Measurements from ENCODE around the gene UBN1. TPM values are rescaled to one million over a fixed set of nuclear protein-coding genes. Genes with fewer than 3 reads are reported as not detected.

The UBN1 gene
- total RNA-seq, 6 experiments from 2014 or later = 21.3 to 24.8 (median 22.0) TPM

- Mint-ChIP-seq H3K4me3 (no peak overlapping the region), H3K27ac (no peak overlapping the region)
These were observed 71.5 kb downstream of the UBN1 start for GRCh38 chr16:4918781-4919251.

GRCh38 chr16:4920826-4921225 lies 73.5 kb downstream of the UBN1 start:
- Mint-ChIP-seq H3K27ac (no peak overlapping the region), H3K27me3 (ENCODE audit: insufficient read depth) (peaks cover 26% of the 10 kb centered on the region), H3K9me3 (0 out of 2 replicates have a peak, but pooled peaks cover under 1% of the 10 kb centered on the region), H3K4me1 (ENCODE audit: low read depth) (peaks cover 10% of the 10 kb centered on the region), H3K4me3 (no peak overlapping the region), H3K36me3 (ENCODE audit: low read depth) (no peaks in the 10 kb centered on the region)
- TF ChIP-seq, protein P1, sequence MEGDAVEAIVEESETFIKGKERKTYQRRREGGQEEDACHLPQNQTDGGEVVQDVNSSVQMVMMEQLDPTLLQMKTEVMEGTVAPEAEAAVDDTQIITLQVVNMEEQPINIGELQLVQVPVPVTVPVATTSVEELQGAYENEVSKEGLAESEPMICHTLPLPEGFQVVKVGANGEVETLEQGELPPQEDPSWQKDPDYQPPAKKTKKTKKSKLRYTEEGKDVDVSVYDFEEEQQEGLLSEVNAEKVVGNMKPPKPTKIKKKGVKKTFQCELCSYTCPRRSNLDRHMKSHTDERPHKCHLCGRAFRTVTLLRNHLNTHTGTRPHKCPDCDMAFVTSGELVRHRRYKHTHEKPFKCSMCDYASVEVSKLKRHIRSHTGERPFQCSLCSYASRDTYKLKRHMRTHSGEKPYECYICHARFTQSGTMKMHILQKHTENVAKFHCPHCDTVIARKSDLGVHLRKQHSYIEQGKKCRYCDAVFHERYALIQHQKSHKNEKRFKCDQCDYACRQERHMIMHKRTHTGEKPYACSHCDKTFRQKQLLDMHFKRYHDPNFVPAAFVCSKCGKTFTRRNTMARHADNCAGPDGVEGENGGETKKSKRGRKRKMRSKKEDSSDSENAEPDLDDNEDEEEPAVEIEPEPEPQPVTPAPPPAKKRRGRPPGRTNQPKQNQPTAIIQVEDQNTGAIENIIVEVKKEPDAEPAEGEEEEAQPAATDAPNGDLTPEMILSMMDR (IDR thresholded peaks at IDR 0.05) = no peak
- DNase-seq = no peak

More at GRCh38 chr16:4918781-4919251, 71.5 kb downstream of the UBN1 start:
- Mint-ChIP-seq H3K4me1 (ENCODE audit: low read depth) (peaks cover 18% of the 10 kb centered on the region), H3K36me3 (ENCODE audit: low read depth) (no peaks in the 10 kb centered on the region), H3K27me3 (ENCODE audit: insufficient read depth) (peaks cover 12% of the 10 kb centered on the region), H3K9me3 (no peaks in the 10 kb centered on the region)
- no peak for DNase-seq
- TF ChIP-seq, protein P1 (IDR thresholded peaks at IDR 0.05) = no peak

- H3K36me3 Mint-ChIP-seq (ENCODE audit: low read depth) = peaks cover 9% of the 10 kb centered on the region
- TF ChIP-seq, protein P1 (IDR thresholded peaks at IDR 0.05) = no peak
- H3K4me1 Mint-ChIP-seq (ENCODE audit: low read depth) = no peaks in the 10 kb centered on the region
- no peak for DNase-seq
- H3K4me3 Mint-ChIP-seq = no peak overlapping the region
- peaks cover 19% of the 10 kb centered on the region for H3K9me3 Mint-ChIP-seq
- H3K27me3 Mint-ChIP-seq (ENCODE audit: insufficient read depth) = peaks cover 26% of the 10 kb centered on the region
- no peak overlapping the region for H3K27ac Mint-ChIP-seq
These were observed 75.6 kb downstream of the UBN1 start for GRCh38 chr16:4922721-4923342.

GRCh38 chr16:4923853-4924252 lies 76.6 kb downstream of the UBN1 start:
- TF ChIP-seq, protein P1 (IDR thresholded peaks at IDR 0.05) = no peak
- peaks cover 19% of the 10 kb centered on the region for H3K9me3 Mint-ChIP-seq
- H3K27ac Mint-ChIP-seq = no peak overlapping the region
- H3K4me3 Mint-ChIP-seq = no peak overlapping the region
- peaks cover 9% of the 10 kb centered on the region for H3K36me3 Mint-ChIP-seq (ENCODE audit: low read depth)
- H3K4me1 Mint-ChIP-seq (ENCODE audit: low read depth) = no peaks in the 10 kb centered on the region
- peaks cover 28% of the 10 kb centered on the region for H3K27me3 Mint-ChIP-seq (ENCODE audit: insufficient read depth)
- DNase-seq = no peak

- TF ChIP-seq, protein P1 (IDR thresholded peaks at IDR 0.05) = no peak
- no peak overlapping the region for H3K27ac Mint-ChIP-seq
- peaks cover 19% of the 10 kb centered on the region for H3K9me3 Mint-ChIP-seq
- no peaks in the 10 kb centered on the region for H3K4me1 Mint-ChIP-seq (ENCODE audit: low read depth)
- DNase-seq = no peak
- H3K36me3 Mint-ChIP-seq (ENCODE audit: low read depth) = peaks cover 9% of the 10 kb centered on the region
- peaks cover 35% of the 10 kb centered on the region for H3K27me3 Mint-ChIP-seq (ENCODE audit: insufficient read depth)
- no peak overlapping the region for H3K4me3 Mint-ChIP-seq
These were observed 77.5 kb downstream of the UBN1 start for GRCh38 chr16:4924593-4925292.

All from HFFc6 (cell line).